DOHH2 (cell line): Measurements from ENCODE around the gene STIP1.
A peak's percentile ranks its signal among the peaks of the same experiment; 100 is the strongest.

Experiments used
- H3F3A ChIP-seq: fragments of 200-600 bp; sonication (generic), shearing (Covaris generic); 2 replicates; pipeline ENCODE4 v1.6.0; 2016; ENCODE audit warnings: antibody characterized with exemption, mild to moderate bottlenecking; ENCODE audit not compliant: control insufficient read depth, insufficient read depth
- H3K27ac ChIP-seq: fragments of 200-600 bp; sonication (generic); 2 replicates; pipeline ENCODE4 v1.5.1; 2014; ENCODE audit warnings: low read depth, mild to moderate bottlenecking, low read length, moderate library complexity
- H3K27me3 ChIP-seq: fragments of 200-600 bp; sonication (generic); 2 replicates; pipeline ENCODE4 v1.6.1; 2014; ENCODE audit warnings: mild to moderate bottlenecking, low read length, mixed read lengths; ENCODE audit not compliant: control insufficient read depth
- H3K36me3 ChIP-seq: fragments of 200-600 bp; sonication (generic); 2 replicates; pipeline ENCODE4 v1.6.1; 2014; ENCODE audit warnings: mild to moderate bottlenecking, low read length, moderate library complexity, mixed read lengths; ENCODE audit not compliant: control insufficient read depth
- H3K4me1 ChIP-seq: fragments of 200-600 bp; sonication (generic); 2 replicates; pipeline ENCODE4 v1.6.1; 2014; ENCODE audit warnings: mild to moderate bottlenecking, low read length, mixed read lengths; ENCODE audit not compliant: control insufficient read depth
- H3K4me2 ChIP-seq: fragments of 200-600 bp; sonication (generic); 2 replicates; pipeline ENCODE4 v1.6.0; 2014; ENCODE audit warnings: mild to moderate bottlenecking, low read length, moderate library complexity
- H3K4me3 ChIP-seq: fragments of 200-600 bp; sonication (generic); 2 replicates; pipeline ENCODE4 v1.5.1; 2014; ENCODE audit warnings: mild to moderate bottlenecking, low read length, mixed read lengths
- H3K79me2 ChIP-seq: fragments of 200-600 bp; sonication (generic); 2 replicates; pipeline ENCODE4 v1.6.1; 2014; ENCODE audit warnings: mild to moderate bottlenecking, low read length, mixed read lengths; ENCODE audit not compliant: control insufficient read depth
- H3K9me2 ChIP-seq: fragments of 200-600 bp; sonication (generic); replicated peaks from 2 replicates; pipeline ENCODE4 v1.6.1; 2014; ENCODE audit warnings: mild to moderate bottlenecking, low read length, mixed read lengths; ENCODE audit not compliant: control insufficient read depth
- H3K9me3 ChIP-seq: fragments of 200-600 bp; sonication (generic); 2 replicates; pipeline ENCODE4 v1.6.1; 2014; ENCODE audit warnings: antibody characterized with exemption, low read length, mixed read lengths; ENCODE audit not compliant: control insufficient read depth, insufficient read depth
- H4K20me1 ChIP-seq: fragments of 200-600 bp; sonication (generic); 2 replicates; pipeline ENCODE4 v1.6.0; 2014; ENCODE audit warnings: low read depth, mild to moderate bottlenecking, antibody characterized with exemption, low read length, moderate library complexity; ENCODE audit not compliant: control insufficient read depth, insufficient read depth
- EZH2phosphoT487 ChIP-seq: fragments of 200-600 bp; sonication (generic); IDR thresholded peaks from 2 replicates; pipeline ENCODE4 v1.6.1; 2017; ENCODE audit warnings: borderline replicate concordance, mild to moderate bottlenecking, antibody characterized with exemption, low read length, moderate library complexity, mixed read lengths
- TF ChIP-seq, protein P1 (sequence below): fragments of 200-600 bp; sonication (generic); IDR thresholded peaks from one replicate; pipeline ENCODE4 v1.5.1; 2014; ENCODE audit warnings: antibody characterized with exemption, mild to moderate bottlenecking, low read depth, low read length; ENCODE audit not compliant: poor library complexity, severe bottlenecking

The STIP1 gene

GRCh38 chr11:64219354-64219684 lies 33.3 kb downstream of the STIP1 start:
- no peak overlapping the region for H3K4me3 ChIP-seq
- no peaks in the 10 kb centered on the region for H3K9me2 ChIP-seq
- no peaks in the 10 kb centered on the region for H3K27me3 ChIP-seq
- no peak overlapping the region for H3K27ac ChIP-seq
- peaks cover 30% of the 10 kb centered on the region for H3K4me1 ChIP-seq
- H4K20me1 ChIP-seq: no peaks in the 10 kb centered on the region
- peaks cover 22% of the 10 kb centered on the region for H3F3A ChIP-seq
- no peak for TF ChIP-seq EZH2phosphoT487
- TF ChIP-seq, protein P1, sequence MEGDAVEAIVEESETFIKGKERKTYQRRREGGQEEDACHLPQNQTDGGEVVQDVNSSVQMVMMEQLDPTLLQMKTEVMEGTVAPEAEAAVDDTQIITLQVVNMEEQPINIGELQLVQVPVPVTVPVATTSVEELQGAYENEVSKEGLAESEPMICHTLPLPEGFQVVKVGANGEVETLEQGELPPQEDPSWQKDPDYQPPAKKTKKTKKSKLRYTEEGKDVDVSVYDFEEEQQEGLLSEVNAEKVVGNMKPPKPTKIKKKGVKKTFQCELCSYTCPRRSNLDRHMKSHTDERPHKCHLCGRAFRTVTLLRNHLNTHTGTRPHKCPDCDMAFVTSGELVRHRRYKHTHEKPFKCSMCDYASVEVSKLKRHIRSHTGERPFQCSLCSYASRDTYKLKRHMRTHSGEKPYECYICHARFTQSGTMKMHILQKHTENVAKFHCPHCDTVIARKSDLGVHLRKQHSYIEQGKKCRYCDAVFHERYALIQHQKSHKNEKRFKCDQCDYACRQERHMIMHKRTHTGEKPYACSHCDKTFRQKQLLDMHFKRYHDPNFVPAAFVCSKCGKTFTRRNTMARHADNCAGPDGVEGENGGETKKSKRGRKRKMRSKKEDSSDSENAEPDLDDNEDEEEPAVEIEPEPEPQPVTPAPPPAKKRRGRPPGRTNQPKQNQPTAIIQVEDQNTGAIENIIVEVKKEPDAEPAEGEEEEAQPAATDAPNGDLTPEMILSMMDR: no peak
- H3K9me3 ChIP-seq: no peaks in the 10 kb centered on the region
- peaks cover 71% of the 10 kb centered on the region for H3K36me3 ChIP-seq
- peaks cover 3% of the 10 kb centered on the region; the same call in 1 of the 2 replicates for H3K79me2 ChIP-seq
- H3K4me2 ChIP-seq: no peak overlapping the region

- no peak overlapping the region for H3K4me3 ChIP-seq
- no peaks in the 10 kb centered on the region for H3K27me3 ChIP-seq
- H3K9me3 ChIP-seq: no peaks in the 10 kb centered on the region
- peaks cover 72% of the 10 kb centered on the region for H3K36me3 ChIP-seq
- peaks cover 30% of the 10 kb centered on the region for H3K4me1 ChIP-seq
- no peak for TF ChIP-seq EZH2phosphoT487
- TF ChIP-seq, protein P1: no peak
- H3K4me2 ChIP-seq: no peak overlapping the region
- peaks cover 18% of the 10 kb centered on the region for H3F3A ChIP-seq
- no peaks in the 10 kb centered on the region for H3K9me2 ChIP-seq
- peaks cover 3% of the 10 kb centered on the region; the same call in 1 of the 2 replicates for H3K79me2 ChIP-seq
- H4K20me1 ChIP-seq: no peaks in the 10 kb centered on the region
- H3K27ac ChIP-seq: no peak overlapping the region
Measured at GRCh38 chr11:64219755-64220154, 33.8 kb downstream of the STIP1 start.

DNA sequence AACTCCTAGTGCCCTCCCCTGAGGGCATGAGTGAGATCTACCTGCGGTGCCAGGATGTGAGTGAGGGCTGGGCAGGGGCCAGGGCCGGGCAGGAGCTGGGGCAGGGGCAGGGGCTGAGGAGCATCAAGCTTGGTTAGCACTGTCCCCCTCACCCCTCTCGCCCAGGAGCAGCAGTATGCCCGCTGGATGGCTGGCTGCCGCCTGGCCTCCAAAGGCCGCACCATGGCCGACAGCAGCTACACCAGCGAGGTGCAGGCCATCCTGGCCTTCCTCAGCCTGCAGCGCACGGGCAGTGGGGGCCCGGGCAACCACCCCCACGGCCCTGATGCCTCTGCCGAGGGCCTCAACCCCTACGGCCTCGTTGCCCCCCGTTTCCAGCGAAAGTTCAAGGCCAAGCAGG lies 34.3 kb downstream of the STIP1 start:
- Histone ChIP-seq H3K36me3 (peaks cover 72% of the 10 kb centered on the region), H4K20me1 (no peaks in the 10 kb centered on the region), H3K79me2 (peaks cover 8% of the 10 kb centered on the region), H3K27ac (no peak overlapping the region), H3F3A (peaks cover 12% of the 10 kb centered on the region), H3K27me3 (no peaks in the 10 kb centered on the region), H3K4me1 (peaks cover 30% of the 10 kb centered on the region), H3K9me3 (no peaks in the 10 kb centered on the region), H3K4me3 (no peak overlapping the region), H3K9me2 (no peaks in the 10 kb centered on the region), H3K4me2 (no peak overlapping the region)
- no peak for TF ChIP-seq EZH2phosphoT487
- TF ChIP-seq, protein P1: no peak

DNA sequence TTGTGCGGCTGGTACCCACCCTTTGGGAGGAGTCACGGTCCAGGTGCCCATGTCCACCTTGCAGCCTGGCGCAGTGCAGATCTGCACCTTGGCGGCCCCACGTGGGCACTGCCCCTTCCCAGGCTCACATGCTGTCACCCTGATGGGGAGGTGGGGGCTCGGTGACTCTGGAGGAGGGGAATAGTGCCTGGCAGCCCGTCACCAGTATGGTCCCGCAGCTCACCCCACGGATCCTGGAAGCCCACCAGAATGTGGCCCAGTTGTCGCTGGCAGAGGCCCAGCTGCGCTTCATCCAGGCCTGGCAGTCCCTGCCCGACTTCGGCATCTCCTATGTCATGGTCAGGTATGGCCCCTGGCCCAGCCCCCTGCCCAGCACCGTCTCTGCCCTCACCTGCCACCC lies 34.8 kb downstream of the STIP1 start:
- Histone ChIP-seq H3K27ac (0 out of 2 replicates have a peak overlapping the region, but pooled peaks have one; percentile 6), H3K9me3 (no peaks in the 10 kb centered on the region), H3K36me3 (peaks cover 73% of the 10 kb centered on the region), H3K4me3 (no peak overlapping the region), H3F3A (peaks cover 11% of the 10 kb centered on the region), H3K27me3 (no peaks in the 10 kb centered on the region), H4K20me1 (no peaks in the 10 kb centered on the region), H3K4me2 (no peak overlapping the region), H3K9me2 (no peaks in the 10 kb centered on the region), H3K4me1 (peaks cover 29% of the 10 kb centered on the region), H3K79me2 (peaks cover 12% of the 10 kb centered on the region)
- TF ChIP-seq, protein P1: no peak
- no peak for TF ChIP-seq EZH2phosphoT487
